GM23338 (cell line): ENCODE data around the gene DOCK3. TPM values are rescaled to one million over a fixed set of nuclear protein-coding genes. Genes with fewer than 3 reads are reported as not detected.

Source experiments
- ATAC-seq: fragments of 200-7000 bp; cut with Tn5 transposase; 3 replicates; pipeline ENCODE4 v1.9.1; 2020
- DNase-seq: peaks from one replicate; pipeline ENCODE4 v3.0.0-alpha.2; 2015; ENCODE audit warnings: low spot score
- H2AFZ ChIP-seq: fragments of 200-600 bp; sonication (generic); 2 replicates; pipeline ENCODE4 v1.8.0; 2016; ENCODE audit warnings: antibody characterized with exemption, mild to moderate bottlenecking, moderate library complexity
- H3F3A ChIP-seq: fragments of 200-600 bp; sonication (generic); replicated peaks from 2 replicates; pipeline ENCODE4 v1.8.0; 2017; ENCODE audit warnings: antibody characterized with exemption, mixed run types, low read depth
- H3K27ac ChIP-seq: fragments of 200-600 bp; sonication (generic); 2 replicates; pipeline ENCODE4 v1.6.1; 2016; ENCODE audit warnings: low read depth
- H3K27me3 ChIP-seq: fragments of 200-600 bp; sonication (generic); 2 replicates; pipeline ENCODE4 v1.8.0; 2016; ENCODE audit warnings: mild to moderate bottlenecking, mixed run types, moderate library complexity; ENCODE audit not compliant: insufficient read depth
- H3K36me3 ChIP-seq: fragments of 200-600 bp; sonication (generic); 2 replicates; pipeline ENCODE4 v1.8.0; 2016; ENCODE audit warnings: mild to moderate bottlenecking; ENCODE audit not compliant: insufficient read depth
- H3K4me1 ChIP-seq: fragments of 200-600 bp; sonication (generic); 2 replicates; pipeline ENCODE4 v1.8.0; 2016; ENCODE audit warnings: mild to moderate bottlenecking, moderate library complexity; ENCODE audit not compliant: insufficient read depth
- H3K4me2 ChIP-seq: fragments of 200-600 bp; sonication (generic); 2 replicates; pipeline ENCODE4 v1.7.1; 2017; ENCODE audit warnings: mixed run types
- H3K4me3 ChIP-seq: fragments of 200-600 bp; sonication (generic); 2 replicates; pipeline ENCODE4 v1.6.1; 2016; ENCODE audit warnings: mixed run types
- H3K79me2 ChIP-seq: fragments of 200-600 bp; sonication (generic); replicated peaks from 2 replicates; pipeline ENCODE4 v1.8.0; 2017; ENCODE audit warnings: mild to moderate bottlenecking; ENCODE audit not compliant: insufficient read depth
- H3K9me2 ChIP-seq: fragments of 200-600 bp; sonication (generic); 2 replicates; pipeline ENCODE4 v1.8.0; 2017; ENCODE audit not compliant: insufficient read depth
- H4K20me1 ChIP-seq: fragments of 200-600 bp; sonication (generic); replicated peaks from 2 replicates; pipeline ENCODE4 v1.8.0; 2017; ENCODE audit warnings: mild to moderate bottlenecking; ENCODE audit not compliant: insufficient read depth
- H3K27ac Mint-ChIP-seq: 2 replicates; pipeline ENCODE4 v1.8.0; 2020; ENCODE audit warnings: inconsistent platforms, mild to moderate bottlenecking, moderate library complexity, mixed read lengths
- H3K27me3 Mint-ChIP-seq: 3 replicates; pipeline ENCODE4 v1.8.0; 2022; ENCODE audit warnings: low read depth, mild to moderate bottlenecking, moderate library complexity, mixed read lengths, inconsistent platforms; ENCODE audit not compliant: insufficient read depth, poor library complexity
- H3K36me3 Mint-ChIP-seq: 3 replicates; pipeline ENCODE4 v1.8.0; 2021; ENCODE audit warnings: low read depth, mild to moderate bottlenecking, inconsistent platforms, moderate library complexity, mixed read lengths
- H3K4me1 Mint-ChIP-seq: 3 replicates; pipeline ENCODE4 v1.8.0; 2020; ENCODE audit warnings: mild to moderate bottlenecking, inconsistent platforms, mixed read lengths
- H3K4me3 Mint-ChIP-seq: 3 replicates; pipeline ENCODE4 v1.8.0; 2021; ENCODE audit warnings: moderate library complexity, mild to moderate bottlenecking, inconsistent platforms, mixed read lengths
- H3K9me3 Mint-ChIP-seq: 3 replicates; pipeline ENCODE4 v1.8.0; 2020; ENCODE audit warnings: moderate library complexity, mild to moderate bottlenecking, inconsistent platforms, mixed read lengths
- EZH2 ChIP-seq: fragments of 200-600 bp; sonication (generic); IDR thresholded peaks from one replicate; pipeline ENCODE4 v1.8.0; 2017; ENCODE audit warnings: antibody characterized with exemption, mild to moderate bottlenecking, low read depth; ENCODE audit not compliant: unreplicated experiment
- EZH2phosphoT487 ChIP-seq: fragments of 200-600 bp; sonication (generic); IDR thresholded peaks from one replicate; pipeline ENCODE4 v1.8.1; 2018; ENCODE audit warnings: antibody characterized with exemption; ENCODE audit not compliant: unreplicated experiment
- JUNB ChIP-seq: IDR thresholded peaks from one replicate; pipeline ENCODE4 v1.6.1; 2016; ENCODE audit warnings: antibody characterized with exemption; ENCODE audit not compliant: unreplicated experiment
- NANOG ChIP-seq: IDR thresholded peaks from 2 replicates; pipeline ENCODE4 v1.6.1; 2016; ENCODE audit warnings: antibody characterized with exemption, borderline replicate concordance
- POLR2AphosphoS5 ChIP-seq: IDR thresholded peaks from 2 replicates; pipeline ENCODE4 v1.6.1; 2016; ENCODE audit warnings: antibody characterized with exemption, low read depth
- STAT1 ChIP-seq: IDR thresholded peaks from one replicate; pipeline ENCODE4 v1.6.1; 2016; ENCODE audit warnings: antibody characterized with exemption; ENCODE audit not compliant: unreplicated experiment
- ZNF114 ChIP-seq: fragments of 250-450 bp; sonication (Bioruptor Pico); IDR thresholded peaks from 2 replicates; pipeline ENCODE4 v1.5.0; 2020; ENCODE audit warnings: mild to moderate bottlenecking, moderate library complexity
- ZNF331 ChIP-seq: fragments of 250-450 bp; sonication (Bioruptor Pico); IDR thresholded peaks from 2 replicates; pipeline ENCODE4 v1.5.0; 2020; ENCODE audit warnings: low read depth, mild to moderate bottlenecking, moderate library complexity
- ZNF462 ChIP-seq: fragments of 250-450 bp; sonication (Bioruptor Pico); IDR thresholded peaks from 2 replicates; pipeline ENCODE4 v1.5.0; 2020; ENCODE audit warnings: mild to moderate bottlenecking, moderate library complexity
- polyA plus RNA-seq: library from polyadenylated mRNA; unstranded; fragments of >200 nt; fragmentation: Nextera tagmentation; extraction: Ambion mirVana; gene quantifications from 2 replicates; pipeline ENCODE4 v1.2.1, GENCODE V29; 2016
- total RNA-seq: library from RNA; depleted of rRNA; stranded (reverse); fragments of >200 nt; shearing (Covaris generic); gene quantifications from 2 replicates; pipeline ENCODE4 v1.2.3, GENCODE V29; 2014

Gene DOCK3
- total and polyA plus RNA-seq, 2 experiments from 2014 or later: 2.4 to 5.6 TPM

- ATAC-seq: no peak
- H3K4me1 Mint-ChIP-seq: no peaks in the 10 kb centered on the region
Observed at GRCh38 chr3:51373658-51374421, 699.1 kb downstream of the DOCK3 start.

More at GRCh38 chr3:51373658-51374421, 699.1 kb downstream of the DOCK3 start:
- Histone ChIP-seq H3K4me1 (no peaks in the 10 kb centered on the region), H3F3A (no peaks in the 10 kb centered on the region), H3K27me3 (no peaks in the 10 kb centered on the region), H3K9me2 (no peaks in the 10 kb centered on the region), H3K27ac (no peak overlapping the region), H3K36me3 (no peaks in the 10 kb centered on the region), H3K4me2 (no peak overlapping the region), H2AFZ (no peak overlapping the region), H4K20me1 (no peaks in the 10 kb centered on the region), H3K4me3 (no peak overlapping the region), H3K79me2 (no peaks in the 10 kb centered on the region)
- Mint-ChIP-seq H3K27ac (no peak overlapping the region), H3K36me3 (0 out of 3 replicates have a peak, but pooled peaks cover 4% of the 10 kb centered on the region), H3K9me3 (no peaks in the 10 kb centered on the region; the same call in 2 of the 3 replicates), H3K4me3 (no peak overlapping the region; the same call in 2 of the 3 replicates), H3K27me3 (peaks cover 1% of the 10 kb centered on the region)
- TF ChIP-seq EZH2 (no peak), NANOG (no peak), EZH2phosphoT487 (no peak), STAT1 (no peak), ZNF114 (CRISPR knock-in tag) (no peak), JUNB (no peak), ZNF331 (CRISPR knock-in tag) (no peak), ZNF462 (CRISPR knock-in tag) (no peak), POLR2AphosphoS5 (no peak)
- DNase-seq: no peak
